Hepatocyte (in vitro differentiated cells): ENCODE results near the gene MIOX.

Experiments used
- CTCF ChIP-seq: fragments of 200-600 bp; sonication (generic); IDR thresholded peaks from 2 replicates; pipeline ENCODE4 v1.5.1; 2016; ENCODE audit warnings: antibody characterized with exemption, mild to moderate bottlenecking; ENCODE audit not compliant: poor library complexity
- EZH2 ChIP-seq: fragments of 200-600 bp; sonication (generic); IDR thresholded peaks from 2 replicates; pipeline ENCODE4 v1.6.1; 2016; ENCODE audit warnings: antibody characterized with exemption, mild to moderate bottlenecking, borderline replicate concordance
- EZH2phosphoT487 ChIP-seq: fragments of 200-600 bp; sonication (generic); IDR thresholded peaks from one replicate; pipeline ENCODE4 v1.6.1; 2018; ENCODE audit warnings: antibody characterized with exemption, mild to moderate bottlenecking, low read depth, moderate library complexity; ENCODE audit not compliant: unreplicated experiment, severe bottlenecking

- TF ChIP-seq EZH2 (no peak), CTCF (no peak), EZH2phosphoT487 (no peak)
These were observed 48.5 kb downstream of the MIOX start for GRCh38 chr22:50535113-50535512.
